Fibroblast of skin of left quadriceps (primary cell): Measurements from ENCODE around the gene ATP1B3.
"Not testable (repeated sequence)": the region's sequence is repeated elsewhere in the genome, so short reads cannot be mapped to it uniquely, and the experiment has no call there.

Source experiments
- DNase-seq, 2 experiments: peaks; one replicate each; pipeline ENCODE4 v3.0.0-alpha.2; 2013; ENCODE audit warnings: low read depth in 2 of 2

ATP1B3 gene

DNA sequence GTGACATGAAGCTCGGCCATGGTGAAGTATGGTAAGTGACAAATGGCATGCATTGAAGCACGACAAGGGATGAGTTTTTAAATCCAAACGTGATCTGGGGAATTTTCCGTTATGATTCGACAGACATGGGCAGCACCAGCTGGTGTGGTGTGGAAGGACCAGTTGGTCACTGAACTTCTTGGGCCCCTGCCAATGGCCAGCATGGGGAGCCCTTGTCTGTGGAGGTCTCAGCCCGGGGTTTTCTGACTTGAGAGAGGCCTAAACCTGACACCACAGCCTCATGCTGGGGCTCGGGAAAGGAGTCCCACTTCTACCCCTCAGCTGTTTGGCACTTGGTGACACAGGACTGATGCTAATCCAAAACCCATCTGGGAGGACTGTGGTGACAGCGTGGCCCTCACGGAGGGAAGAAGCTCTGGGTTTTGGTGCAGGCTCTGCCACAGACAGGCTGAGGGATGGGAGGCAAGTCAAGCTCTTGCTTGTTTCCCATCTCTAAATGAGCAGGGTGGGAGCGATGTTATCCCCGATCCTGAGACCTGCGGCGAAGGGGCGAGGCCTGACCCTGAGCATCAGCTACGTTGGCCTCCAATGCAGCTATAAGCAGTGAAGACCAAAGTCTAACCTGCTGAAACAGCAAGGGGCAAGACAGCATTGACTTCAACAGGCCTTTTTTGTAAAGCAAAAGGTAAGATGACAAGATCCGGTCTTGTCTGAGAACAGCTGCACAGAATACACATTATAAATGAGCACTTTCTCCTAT, 69.5 kb downstream of the ATP1B3 start:
- no peak for DNase-seq

DNA sequence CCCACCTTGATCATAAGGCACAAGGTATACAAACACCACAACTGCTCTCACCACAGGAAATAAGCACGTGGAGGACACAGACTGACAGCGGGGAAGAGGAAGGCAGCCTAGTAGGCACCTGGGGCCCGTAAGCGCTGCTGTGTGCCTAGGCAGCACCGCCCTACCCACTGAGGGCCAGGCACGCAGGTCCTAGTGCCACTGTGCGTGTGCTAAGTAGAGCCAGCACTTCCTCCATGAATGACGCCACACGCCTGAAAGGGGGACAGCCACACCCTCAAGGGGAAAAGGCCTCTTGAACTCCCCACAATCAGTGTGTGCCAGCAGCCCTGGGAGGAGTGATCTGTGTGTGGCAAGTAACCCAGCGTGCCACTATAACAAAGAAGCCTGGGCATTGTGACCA, 73.0 kb downstream of the ATP1B3 start:
- no peak for DNase-seq

DNA sequence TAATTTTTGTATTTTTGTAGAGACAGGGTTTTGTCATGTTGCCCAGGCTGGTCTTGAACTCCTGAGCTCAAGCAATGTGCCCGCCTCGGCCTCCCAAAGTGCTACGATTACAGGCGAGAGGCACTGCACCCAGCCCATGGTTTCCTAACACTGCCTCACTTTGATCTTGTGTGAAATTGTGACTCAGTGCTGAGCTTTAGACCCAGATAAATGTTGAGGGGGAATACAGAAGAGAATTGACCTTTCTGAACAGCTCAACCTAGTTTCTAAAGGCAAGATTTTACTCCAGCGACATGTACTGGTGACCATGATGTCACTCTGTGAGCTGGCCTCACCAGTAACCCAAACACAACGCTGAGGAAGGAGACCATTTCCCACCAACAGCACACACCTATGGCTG, 73.5 kb downstream of the ATP1B3 start:
- DNase-seq = no peak

DNA sequence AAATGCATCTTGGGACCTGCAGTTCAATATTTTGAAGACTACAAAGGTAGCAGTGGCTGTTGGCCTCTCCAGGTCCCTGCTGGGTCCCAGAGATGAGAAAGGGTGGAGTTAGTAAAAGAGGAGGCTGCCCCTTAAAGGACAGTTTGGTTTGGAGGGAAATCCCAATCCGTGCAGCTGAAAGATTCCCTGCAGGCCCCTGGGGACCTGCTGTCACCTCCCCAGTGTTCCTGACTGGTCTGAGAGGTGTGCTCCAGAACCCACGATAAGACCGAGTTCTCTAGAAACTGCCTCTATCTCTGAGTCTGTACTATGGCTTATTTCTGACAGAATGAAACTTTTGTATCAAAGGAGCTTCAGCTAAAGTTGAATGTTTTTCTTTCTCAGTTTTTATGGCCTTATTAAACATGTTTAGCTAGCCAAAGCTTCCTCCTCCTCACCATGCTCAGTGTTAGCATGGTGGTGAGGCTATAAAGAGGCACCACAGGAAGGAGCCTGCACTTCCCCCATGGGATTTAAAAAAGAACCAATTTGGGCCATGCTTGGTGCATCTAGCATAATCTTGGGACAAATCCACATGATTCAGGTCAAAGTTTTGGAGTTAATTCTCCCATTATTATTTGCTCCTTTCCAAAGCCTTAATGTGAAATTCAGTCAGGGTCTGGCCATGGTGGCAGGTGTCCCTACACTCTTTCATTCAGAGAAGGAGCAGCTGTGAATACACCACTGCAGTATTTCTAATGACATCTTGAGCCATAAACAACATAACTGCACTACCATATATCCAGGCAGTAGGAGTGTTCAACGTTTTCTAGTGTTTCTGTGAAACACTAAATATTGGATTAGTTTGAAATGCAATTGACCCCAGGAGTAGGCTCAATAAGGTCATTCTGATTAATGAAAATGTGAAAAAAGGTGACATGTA, 74.4 kb downstream of the ATP1B3 start:
- DNase-seq = no peak

DNA sequence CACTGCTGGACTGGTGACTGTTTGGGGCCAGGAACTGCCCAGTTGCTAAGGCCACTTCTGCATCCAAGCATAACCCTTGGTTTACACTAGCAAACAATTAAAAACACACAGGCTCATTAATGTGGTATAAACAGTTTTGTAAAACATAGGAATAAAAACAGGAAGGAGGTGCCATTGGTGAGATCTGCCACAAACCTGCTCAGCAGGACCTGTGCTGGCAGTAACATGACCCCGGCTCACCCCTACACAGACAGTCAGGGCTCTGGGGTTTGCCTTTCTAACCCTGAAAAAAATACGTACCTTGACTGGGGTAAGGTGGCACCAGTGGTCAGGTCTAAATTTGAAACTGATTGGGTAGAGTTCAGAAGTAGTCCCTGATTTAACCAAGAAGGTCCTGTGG, 76.2 kb downstream of the ATP1B3 start:
- DNase-seq = no peak

DNA sequence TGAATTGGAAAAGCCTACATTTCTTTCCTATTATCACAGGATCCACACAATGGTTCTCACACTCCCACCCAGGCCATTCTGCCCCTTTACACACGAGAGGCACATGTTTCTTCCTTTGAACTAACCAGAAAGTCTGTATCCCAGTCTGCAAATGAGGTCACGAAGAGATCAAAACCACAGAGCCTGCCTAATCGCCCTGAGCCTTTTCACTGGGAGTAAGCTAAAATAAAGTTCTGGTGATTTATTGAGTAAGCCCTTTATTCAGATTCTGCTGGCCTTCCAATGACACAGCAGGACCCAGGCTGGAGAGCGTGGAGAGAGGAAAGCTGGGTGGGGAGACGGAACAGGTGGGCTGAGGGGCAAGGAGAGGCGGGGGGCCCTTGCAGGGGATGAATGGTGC, 78.7 kb downstream of the ATP1B3 start:
- DNase-seq = peak in 1 of 2 experiments; percentile 8

DNA sequence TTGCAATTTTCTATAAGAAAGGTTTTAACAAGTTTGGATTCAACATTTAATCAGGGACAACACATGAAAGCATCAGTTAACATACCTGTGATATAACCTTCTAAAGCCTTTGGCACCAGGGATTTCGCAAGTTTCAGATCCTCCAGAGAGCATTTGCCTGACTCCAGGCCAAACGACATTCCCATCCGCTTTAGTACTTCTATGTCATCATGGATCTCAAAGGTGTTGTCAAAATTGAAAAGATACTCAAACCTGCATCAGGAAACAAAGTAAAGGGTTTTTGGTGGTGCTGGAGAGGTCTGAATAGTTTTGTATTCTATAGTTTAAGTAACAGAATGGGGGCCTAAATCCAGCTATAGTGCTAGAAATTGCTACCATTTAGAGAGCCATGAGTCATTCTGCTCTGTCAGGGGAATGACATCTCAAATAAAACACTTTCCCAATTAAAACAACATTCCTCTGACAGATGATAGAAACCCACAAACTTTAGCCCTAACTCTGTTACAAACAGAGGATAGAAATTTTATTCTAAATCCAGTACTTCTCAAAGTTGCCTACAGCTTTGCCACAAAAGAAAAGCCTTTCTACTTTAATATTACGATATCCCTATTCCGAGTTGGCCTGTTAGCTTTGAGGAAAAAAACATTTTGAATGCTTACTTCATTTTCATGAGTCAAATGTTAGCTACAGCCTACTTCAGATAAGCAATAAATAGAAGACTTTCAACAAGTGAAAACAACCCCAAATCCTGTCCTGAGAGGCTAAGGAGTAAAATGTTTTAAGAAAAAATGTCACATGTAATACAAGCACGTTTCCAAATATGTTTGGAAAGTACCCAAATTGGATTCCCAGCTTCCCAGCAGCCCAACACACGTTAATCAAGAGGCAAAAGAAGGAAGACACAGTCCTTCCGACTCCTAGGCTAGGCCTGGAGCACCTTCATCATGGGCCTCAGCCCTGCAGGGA, 83.4 kb downstream of the ATP1B3 start:
- DNase-seq = peak; percentile 69 to 75

DNA sequence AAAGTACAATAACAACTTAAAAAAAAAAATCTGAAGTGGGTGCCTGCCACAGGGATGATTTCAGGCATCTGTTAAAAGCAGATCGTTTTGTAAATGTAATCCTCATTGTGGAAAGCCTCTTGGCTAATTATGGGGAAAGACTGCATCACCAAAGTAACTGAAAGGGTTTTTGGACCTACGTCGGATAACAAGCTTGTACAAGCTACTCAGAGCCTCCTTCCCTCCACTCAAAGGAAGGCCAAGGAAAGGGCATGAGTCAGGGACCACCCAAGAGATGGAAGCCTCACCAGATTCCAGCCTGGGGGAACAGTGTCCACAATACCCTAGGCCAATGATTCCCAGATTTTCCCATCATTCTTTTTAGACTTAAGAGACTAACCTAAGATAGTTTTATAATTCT, 84.3 kb downstream of the ATP1B3 start:
- DNase-seq = peak; percentile 29 to 35

- no peak for DNase-seq
Measured at GRCh38 chr3:141963301-141963700, 86.9 kb downstream of the ATP1B3 start.

DNA sequence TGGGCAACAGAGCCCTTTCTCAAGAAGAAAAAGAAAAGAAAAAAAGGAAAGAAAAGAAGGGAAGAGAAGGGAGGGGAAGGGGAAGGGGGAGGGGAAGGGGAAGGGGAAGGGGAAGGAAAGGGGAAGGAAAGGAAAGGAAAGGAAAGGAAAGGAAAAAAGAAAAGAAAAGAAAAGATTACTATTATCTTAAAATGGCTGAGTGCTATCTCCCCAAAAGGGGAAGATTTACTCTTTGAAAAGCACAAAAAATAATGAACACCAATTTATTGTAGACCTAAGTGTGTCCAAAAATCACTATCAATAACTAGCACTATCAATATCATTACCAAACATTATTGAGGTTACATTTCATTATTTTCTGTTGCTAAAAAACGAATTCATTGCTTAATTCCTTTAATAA, 89.0 kb downstream of the ATP1B3 start:
- no peak for DNase-seq

- no peak for DNase-seq
Measured at GRCh38 chr3:141969711-141970110, 93.3 kb downstream of the ATP1B3 start.

GRCh38 chr3:141971571-141971970, 95.1 kb downstream of the ATP1B3 start:
- no peak for DNase-seq

- DNase-seq = peak in 1 of 2 experiments; percentile 8
Measured at GRCh38 chr3:141972399-141972798, 96.0 kb downstream of the ATP1B3 start.

- not testable (repeated sequence) for DNase-seq
Measured at GRCh38 chr3:141974777-141975176, 98.3 kb downstream of the ATP1B3 start.
